GM12878 (cell line): ENCODE data around the gene MAST1. TPM values are rescaled to one million over a fixed set of nuclear protein-coding genes. Genes with fewer than 3 reads are reported as not detected.

Experiments used
- ATF7 ChIP-seq: fragments of 450-650 bp; IDR thresholded peaks from 2 replicates; pipeline ENCODE4 v1.6.1; 2016; ENCODE audit warnings: low read depth, mild to moderate bottlenecking
- BMI1 ChIP-seq: fragments of 450-650 bp; IDR thresholded peaks from 2 replicates; pipeline ENCODE4 v1.6.1; 2016; ENCODE audit warnings: mild to moderate bottlenecking, moderate library complexity, borderline replicate concordance
- CTCF ChIP-seq, 3 experiments: IDR thresholded peaks in 2 of 3; conservative IDR thresholded peaks in 1 of 3; 2 replicates each; pipeline ENCODE4 v1.5.1; 2011; ENCODE audit warnings: low read depth in 3 of 3, low read length in 3 of 3, mild to moderate bottlenecking in 3 of 3, control low read depth in 2 of 3, moderate library complexity in 2 of 3, inconsistent platforms in 1 of 3, mixed read lengths in 1 of 3; ENCODE audit not compliant: control insufficient read depth in 2 of 3, insufficient read depth in 1 of 3; ENCODE audit errors: extremely low read depth in 1 of 3
- E4F1 ChIP-seq: fragments of 450-650 bp; IDR thresholded peaks from 2 replicates; pipeline ENCODE4 v1.6.1; 2018; ENCODE audit warnings: borderline replicate concordance, mild to moderate bottlenecking; ENCODE audit not compliant: partially characterized antibody
- EZH2 ChIP-seq: IDR thresholded peaks from 2 replicates; pipeline ENCODE4 v1.6.1; 2012; ENCODE audit warnings: low read depth, mild to moderate bottlenecking, control low read depth, inconsistent platforms, low read length, borderline replicate concordance; ENCODE audit not compliant: control insufficient read depth
- HSF1 ChIP-seq: fragments of 150-350 bp; IDR thresholded peaks from 2 replicates; pipeline ENCODE4 v1.6.1; 2014; ENCODE audit warnings: mild to moderate bottlenecking, low read depth, low read length
- JUND ChIP-seq: IDR thresholded peaks from 2 replicates; pipeline ENCODE4 v1.6.1; 2012; ENCODE audit warnings: low read depth, mild to moderate bottlenecking, low read length, improper control_type of control experiment, moderate library complexity
- MEF2B ChIP-seq: fragments of 450-650 bp; IDR thresholded peaks from 2 replicates; pipeline ENCODE4 v1.6.1; 2018; ENCODE audit warnings: mild to moderate bottlenecking, moderate library complexity; ENCODE audit not compliant: partially characterized antibody, poor library complexity, severe bottlenecking
- MXI1 ChIP-seq: fragments of 150-350 bp; IDR thresholded peaks from 2 replicates; pipeline ENCODE4 v1.6.1; 2011; ENCODE audit warnings: low read depth, mild to moderate bottlenecking, inconsistent platforms, low read length, improper control_type of control experiment
- MYB ChIP-seq: fragments of 150-350 bp; IDR thresholded peaks from 2 replicates; pipeline ENCODE4 v1.6.1; 2014; ENCODE audit warnings: mild to moderate bottlenecking, low read depth, low read length, borderline replicate concordance
- NKRF ChIP-seq: fragments of 450-650 bp; conservative IDR thresholded peaks from 2 replicates; pipeline ENCODE4 v1.6.1; 2017; ENCODE audit warnings: mild to moderate bottlenecking, moderate library complexity
- PAX8 ChIP-seq: fragments of 450-650 bp; IDR thresholded peaks from 2 replicates; pipeline ENCODE4 v1.6.1; 2017; ENCODE audit warnings: mild to moderate bottlenecking, moderate library complexity
- PBX3 ChIP-seq: IDR thresholded peaks from 2 replicates; pipeline ENCODE4 v1.6.1; 2011; ENCODE audit warnings: mild to moderate bottlenecking, low read depth, low read length, moderate library complexity; ENCODE audit not compliant: insufficient replicate concordance
- POLR2AphosphoS5 ChIP-seq: IDR thresholded peaks from 2 replicates; pipeline ENCODE4 v1.6.1; 2011; ENCODE audit warnings: mild to moderate bottlenecking, low read length, inconsistent platforms
- SIX5 ChIP-seq: IDR thresholded peaks from 2 replicates; pipeline ENCODE4 v1.6.1; 2011; ENCODE audit warnings: mild to moderate bottlenecking, low read depth, low read length, moderate library complexity; ENCODE audit not compliant: severe bottlenecking
- SPI1 ChIP-seq: IDR thresholded peaks from 2 replicates; pipeline ENCODE4 v1.6.1; 2011; ENCODE audit warnings: low read depth, mild to moderate bottlenecking, low read length, moderate library complexity, borderline replicate concordance; ENCODE audit not compliant: insufficient read depth
- YY1 ChIP-seq: IDR thresholded peaks from 2 replicates; pipeline ENCODE4 v1.6.1; 2011; ENCODE audit warnings: low read depth, mild to moderate bottlenecking, low read length
- ZSCAN29 ChIP-seq: fragments of 450-650 bp; IDR thresholded peaks from 2 replicates; pipeline ENCODE4 v1.6.1; 2017; ENCODE audit warnings: mild to moderate bottlenecking, moderate library complexity
- polyA plus RNA-seq, 11 experiments: library from polyadenylated mRNA; depleted of rRNA in 4 of 11; unstranded in 6 of 11; stranded (reverse) in 5 of 11; fragments of >200 nt; fragmentation: Nextera tagmentation in 4 of 11; fragmentation: Illumina TruSeq in 1 of 11; extraction: Ambion mirVana in 4 of 11; extraction: Trizol in 1 of 11; gene quantifications; 1 replicate in 1 of 11; 2 replicates in 10 of 11; pipeline versions ENCODE4 v1.2.1 to v1.2.3, GENCODE V29; 2011 to 2016; ENCODE audit warnings: inconsistent platforms in 2 of 11, missing spikeins in 2 of 11, low read depth in 1 of 11
- total RNA-seq, 4 experiments: library from RNA; depleted of rRNA in 3 of 4; stranded (reverse); fragments of >200 nt in 3 of 4; fragmentation: Illumina TruSeq in 1 of 4; extraction: Trizol in 1 of 4; gene quantifications; 2 replicates each; pipeline versions ENCODE4 v1.2.1 to v1.2.3, GENCODE V29; 2013 to 2021

MAST1 gene
- total and polyA plus RNA-seq, 10 of the 15 experiments (the other 5 are each of a cell fraction or from before 2014, with no cell fraction given): 0.08 to 0.79 (median 0.44) TPM; not detected in 1

- TF ChIP-seq MXI1: 0 out of 2 replicates have a peak, but pooled peaks have one; percentile 29
- TF ChIP-seq HSF1: no peak
- TF ChIP-seq BMI1: no peak
- no peak for TF ChIP-seq SIX5
- no peak for TF ChIP-seq PAX8
- no peak; the same call in 1 of the 2 replicates for TF ChIP-seq NKRF
- peak; percentile 63 for TF ChIP-seq MEF2B
- no peak for TF ChIP-seq EZH2
- TF ChIP-seq JUND: no peak
- peak; percentile 89; the same call in 1 of the 2 replicates for TF ChIP-seq MYB
- no peak for TF ChIP-seq E4F1
- peak; percentile 36; the same call in 1 of the 2 replicates for TF ChIP-seq POLR2AphosphoS5
- peak in 2 of 3 experiments; percentile 1 to 18; a peak in 1 of 6 replicates for TF ChIP-seq CTCF (IDR thresholded peaks at IDR 0.05 in 2 of 3, conservative IDR thresholded peaks at IDR 0.05 in 1 of 3; ENCODE audit: control insufficient read depth in 2 of 3, extremely low read depth in 1 of 3, insufficient read depth in 1 of 3, low read depth in 3 of 3, low read length in 3 of 3)
- no peak for TF ChIP-seq YY1
- TF ChIP-seq ZSCAN29: no peak
- TF ChIP-seq SPI1: no peak
- TF ChIP-seq PBX3: peak; percentile 2
- peak; percentile 76 for TF ChIP-seq ATF7
Observed at GRCh38 chr19:12899891-12900518, 61.7 kb downstream of the MAST1 start (continued).
